Stimulated activated CD4-positive, alpha-beta T cell treated with anti-CD3 and anti-CD28 coated beads, Interleukin-1b, Interleukin-23, amount 100 ng/mL, for 48 hours (primary cell): ENCODE results near the gene UQCRC1.

Experiments used
- DNase-seq: peaks from one replicate; pipeline ENCODE4 v3.0.0-alpha.2; 2020

Gene UQCRC1

GRCh38 chr3:48633256-48633655, 23.8 kb upstream of the UQCRC1 start:
- no peak for DNase-seq

- no peak for DNase-seq
These were observed 22.3 kb upstream of the UQCRC1 start for GRCh38 chr3:48631516-48632448.

GRCh38 chr3:48630833-48631232, 21.4 kb upstream of the UQCRC1 start:
- no peak for DNase-seq

GRCh38 chr3:48630407-48630806, 21.0 kb upstream of the UQCRC1 start:
- DNase-seq: no peak

- no peak for DNase-seq
These were observed 20.4 kb upstream of the UQCRC1 start for GRCh38 chr3:48629894-48630293.

- DNase-seq: no peak
These were observed 19.0 kb upstream of the UQCRC1 start for GRCh38 chr3:48628277-48629017.

- no peak for DNase-seq
These were observed 16.2 kb upstream of the UQCRC1 start for GRCh38 chr3:48625600-48625999.

- no peak for DNase-seq
These were observed 15.3 kb upstream of the UQCRC1 start for GRCh38 chr3:48624767-48625166.

- DNase-seq: no peak
These were observed 14.6 kb upstream of the UQCRC1 start for GRCh38 chr3:48623851-48624547.

GRCh38 chr3:48621461-48621869, 12.0 kb upstream of the UQCRC1 start, which contains the start of gene TMEM89:
TSS of gene TMEM89 (minus strand) at chr3:48621769. CDS start at chr3:48621756, 13 bp downstream.
- DNase-seq: no peak

GRCh38 chr3:48619541-48620524, 10.4 kb upstream of the UQCRC1 start:
- no peak for DNase-seq

GRCh38 chr3:48617559-48617958, 8.1 kb upstream of the UQCRC1 start:
- no peak for DNase-seq

- DNase-seq: no peak
These were observed 4.6 kb upstream of the UQCRC1 start for GRCh38 chr3:48614044-48614443.

GRCh38 chr3:48612309-48612708, 2.9 kb upstream of the UQCRC1 start:
- DNase-seq: no peak

GRCh38 chr3:48607519-48607918, 1.9 kb downstream of the UQCRC1 start:
- peak; percentile 42 for DNase-seq

GRCh38 chr3:48601622-48601994, 7.8 kb downstream of the UQCRC1 start:
- DNase-seq: no peak

GRCh38 chr3:48600711-48601621, 8.5 kb downstream of the UQCRC1 start:
- DNase-seq: no peak

GRCh38 chr3:48599509-48600285, 9.7 kb downstream of the UQCRC1 start:
- DNase-seq: no peak

GRCh38 chr3:48599077-48599501, 10.4 kb downstream of the UQCRC1 start:
- DNase-seq: no peak
